ENCODE results near the gene SRRM2. TPM values are rescaled to one million over a fixed set of nuclear protein-coding genes. Genes with fewer than 3 reads are reported as not detected.
A peak's percentile ranks its signal among the peaks of the same experiment; 100 is the strongest.

SRRM2 gene
- polyA plus RNA-seq, 3 donors = 19.0 to 1,186 (median 31.8) TPM

DNA sequence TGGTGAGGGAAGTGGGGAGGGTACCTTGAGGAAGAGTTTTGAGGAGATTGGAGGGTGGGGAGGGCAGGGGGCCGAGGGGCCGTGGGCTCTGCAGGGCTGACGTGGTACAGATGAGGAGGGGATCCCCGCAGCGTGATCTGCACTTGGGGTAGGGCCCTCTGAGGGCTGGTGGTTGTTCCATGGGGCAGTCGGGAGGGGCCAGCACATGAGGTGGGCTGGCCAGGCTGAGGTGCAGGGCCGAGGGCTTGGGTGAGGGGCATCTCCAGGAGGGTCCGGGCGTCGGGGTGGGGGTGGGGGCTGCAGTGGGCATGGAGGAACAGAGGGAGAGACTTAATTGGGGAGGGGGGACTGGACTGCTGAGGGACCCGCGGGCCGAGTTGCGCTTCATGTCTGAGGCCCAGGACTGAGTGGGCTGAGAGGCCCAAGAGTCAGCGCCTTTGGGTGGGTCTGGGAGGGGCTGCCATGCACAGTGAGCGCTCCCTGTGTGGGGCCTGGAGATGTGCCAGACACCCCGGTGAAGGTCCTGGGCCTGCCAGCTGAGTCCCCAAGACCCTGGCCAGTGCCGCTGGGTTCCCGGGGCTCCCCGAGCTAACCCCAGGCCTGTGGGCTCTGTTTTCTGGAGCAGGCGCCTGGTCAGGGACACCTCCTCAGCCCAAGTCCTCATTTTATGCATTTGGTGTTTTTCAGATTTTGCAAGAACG, 45.7 kb upstream of the SRRM2 start:
- Mint-ChIP-seq H3K27ac (no peak overlapping the region), H3K36me3 (peaks cover 40 to 76% of the 10 kb centered on the region in 2 donors), H3K4me1 (no peaks in the 10 kb centered on the region), H3K9me3 (no peaks in the 10 kb centered on the region), H3K27me3 (ENCODE audit: low read depth in 3 of 3) (no peaks in the 10 kb centered on the region), H3K4me3 (no peak overlapping the region)
- Histone ChIP-seq H2AFZ (ENCODE audit: insufficient read depth, low read depth, low read length, poor library complexity, severe bottlenecking) (no peak overlapping the region), H3K9me3 (replicated peaks in 1 of 2; ENCODE audit: control insufficient read depth in 1 of 2, insufficient read depth in 1 of 2, low read length in 2 of 2) (no peaks in the 10 kb centered on the region), H3K36me3 (replicated peaks in 1 of 2; ENCODE audit: control insufficient read depth in 1 of 2, insufficient read depth in 2 of 2, low read length in 2 of 2) (peaks cover 76 to 87% of the 10 kb centered on the region in 2 donors), H3K4me1 (ENCODE audit: control insufficient read depth in 1 of 2, insufficient read depth in 2 of 2, low read length in 2 of 2) (no peaks in the 10 kb centered on the region), H3K79me2 (ENCODE audit: insufficient read depth, low read length) (peaks cover 3% of the 10 kb centered on the region), H3K27ac (ENCODE audit: low read depth in 1 of 2, low read length in 2 of 2) (no peak overlapping the region), H3K27me3 (ENCODE audit: control insufficient read depth in 2 of 2, insufficient read depth in 2 of 2, low read length in 2 of 2) (no peaks in the 10 kb centered on the region), H3K4me2 (replicated peaks; ENCODE audit: extremely low read depth, low read length, poor library complexity, severe bottlenecking) (no peak overlapping the region), H4K20me1 (ENCODE audit: insufficient read depth, low read length) (peaks cover 100% of the 10 kb centered on the region), H3K9ac (ENCODE audit: insufficient read depth, low read length, poor library complexity, severe bottlenecking) (no peak overlapping the region), H3K4me3 (replicated peaks in 1 of 3; ENCODE audit: low read depth in 2 of 3, low read length in 3 of 3) (no peak overlapping the region)
- intact Hi-C loops (cut with micrococcal nuclease) = no loop called here
- WGBS (ENCODE audit: insufficient coverage) = 96% methylated on average over 16 of the region's 22 CpGs
- TF ChIP-seq, protein P1, sequence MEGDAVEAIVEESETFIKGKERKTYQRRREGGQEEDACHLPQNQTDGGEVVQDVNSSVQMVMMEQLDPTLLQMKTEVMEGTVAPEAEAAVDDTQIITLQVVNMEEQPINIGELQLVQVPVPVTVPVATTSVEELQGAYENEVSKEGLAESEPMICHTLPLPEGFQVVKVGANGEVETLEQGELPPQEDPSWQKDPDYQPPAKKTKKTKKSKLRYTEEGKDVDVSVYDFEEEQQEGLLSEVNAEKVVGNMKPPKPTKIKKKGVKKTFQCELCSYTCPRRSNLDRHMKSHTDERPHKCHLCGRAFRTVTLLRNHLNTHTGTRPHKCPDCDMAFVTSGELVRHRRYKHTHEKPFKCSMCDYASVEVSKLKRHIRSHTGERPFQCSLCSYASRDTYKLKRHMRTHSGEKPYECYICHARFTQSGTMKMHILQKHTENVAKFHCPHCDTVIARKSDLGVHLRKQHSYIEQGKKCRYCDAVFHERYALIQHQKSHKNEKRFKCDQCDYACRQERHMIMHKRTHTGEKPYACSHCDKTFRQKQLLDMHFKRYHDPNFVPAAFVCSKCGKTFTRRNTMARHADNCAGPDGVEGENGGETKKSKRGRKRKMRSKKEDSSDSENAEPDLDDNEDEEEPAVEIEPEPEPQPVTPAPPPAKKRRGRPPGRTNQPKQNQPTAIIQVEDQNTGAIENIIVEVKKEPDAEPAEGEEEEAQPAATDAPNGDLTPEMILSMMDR (IDR thresholded peaks at IDR 0.05) = no peak
- no peak for DNase-seq

DNA sequence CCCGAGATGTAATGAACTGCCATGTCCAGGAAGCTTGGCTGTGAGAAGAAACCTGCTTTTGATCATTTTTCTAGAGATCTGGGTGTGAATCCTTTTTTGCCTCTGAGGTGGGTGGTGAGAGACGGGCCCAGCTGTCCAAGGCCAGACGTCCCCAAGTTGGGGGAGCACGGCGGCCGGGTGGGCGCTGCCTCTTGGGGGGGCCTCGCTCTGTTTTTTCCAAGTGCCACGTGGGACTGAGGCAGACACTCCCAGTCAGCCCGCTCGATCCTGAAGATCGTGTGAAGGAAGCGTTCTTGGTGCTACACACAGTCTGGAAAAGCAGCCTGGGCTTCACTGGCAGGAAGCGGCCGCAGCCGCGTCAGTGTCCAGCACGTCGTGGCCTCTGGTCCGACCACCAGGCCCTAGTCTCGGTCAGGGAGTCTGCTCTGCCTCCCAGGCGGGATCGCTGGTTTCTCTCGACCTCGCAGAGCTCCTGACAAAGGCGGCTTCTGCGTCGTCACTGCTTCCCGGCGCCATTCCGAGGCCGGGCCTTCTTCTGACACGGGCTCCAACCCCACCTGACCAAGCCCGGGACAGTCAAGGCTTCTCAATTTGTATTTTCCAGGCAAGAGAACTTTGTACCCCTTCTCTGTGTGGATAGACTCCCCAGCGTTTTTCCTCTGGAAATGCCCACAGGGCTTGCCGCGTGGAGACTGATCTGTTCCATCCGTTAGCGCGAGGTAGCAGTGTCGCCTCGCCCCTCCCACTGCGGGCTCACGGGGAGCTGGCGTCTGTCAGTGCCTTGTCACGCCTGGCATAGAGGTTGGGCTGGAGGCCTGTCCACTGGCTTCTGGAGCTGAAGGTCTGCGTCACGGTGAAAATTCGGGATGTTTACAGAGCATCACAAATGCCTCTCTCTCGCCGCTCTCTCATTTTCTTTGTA, 44.8 kb upstream of the SRRM2 start:
- Mint-ChIP-seq H3K27ac (peak overlapping the region in 1 of 7 donors; percentile 10), H3K4me1 (no peaks in the 10 kb centered on the region), H3K4me3 (no peak overlapping the region), H3K9me3 (no peaks in the 10 kb centered on the region), H3K27me3 (ENCODE audit: low read depth in 3 of 3) (no peaks in the 10 kb centered on the region), H3K36me3 (peaks cover 33 to 68% of the 10 kb centered on the region in 2 donors)
- Histone ChIP-seq H2AFZ (ENCODE audit: insufficient read depth, low read depth, low read length, poor library complexity, severe bottlenecking) (no peak overlapping the region), H3K36me3 (replicated peaks in 1 of 2; ENCODE audit: control insufficient read depth in 1 of 2, insufficient read depth in 2 of 2, low read length in 2 of 2) (peaks cover 68 to 78% of the 10 kb centered on the region in 2 donors), H4K20me1 (ENCODE audit: insufficient read depth, low read length) (peaks cover 96% of the 10 kb centered on the region), H3K27ac (ENCODE audit: low read depth in 1 of 2, low read length in 2 of 2) (no peak overlapping the region), H3K4me3 (replicated peaks in 1 of 3; ENCODE audit: low read depth in 2 of 3, low read length in 3 of 3) (no peak overlapping the region), H3K9me3 (replicated peaks in 1 of 2; ENCODE audit: control insufficient read depth in 1 of 2, insufficient read depth in 1 of 2, low read length in 2 of 2) (no peaks in the 10 kb centered on the region), H3K9ac (ENCODE audit: insufficient read depth, low read length, poor library complexity, severe bottlenecking) (no peak overlapping the region), H3K27me3 (ENCODE audit: control insufficient read depth in 2 of 2, insufficient read depth in 2 of 2, low read length in 2 of 2) (no peaks in the 10 kb centered on the region), H3K4me1 (ENCODE audit: control insufficient read depth in 1 of 2, insufficient read depth in 2 of 2, low read length in 2 of 2) (no peaks in the 10 kb centered on the region), H3K4me2 (replicated peaks; ENCODE audit: extremely low read depth, low read length, poor library complexity, severe bottlenecking) (no peak overlapping the region), H3K79me2 (ENCODE audit: insufficient read depth, low read length) (peaks cover 3% of the 10 kb centered on the region)
- TF ChIP-seq, protein P1 (IDR thresholded peaks at IDR 0.05) = no peak
- WGBS (ENCODE audit: insufficient coverage) = 96% methylated on average over 49 of the region's 51 CpGs
- intact Hi-C loops (cut with micrococcal nuclease) = no loop called here
- DNase-seq = no peak

Data from CD14-positive monocyte (primary cell).